Activated CD8-positive, alpha-beta memory T cell treated with anti-CD3 and anti-CD28 coated beads for 4 hours (primary cell): ENCODE results near the gene ADRB1.

Experiments
- DNase-seq, 2 donors: peaks; one replicate each; pipeline ENCODE4 v3.0.0-alpha.2; 2020; ENCODE audit warnings: low read depth in 2 of 2

Gene ADRB1

GRCh38 chr10:114057855-114058254 lies 14.2 kb downstream of the ADRB1 start:
- DNase-seq: no peak

- DNase-seq: no peak
These were observed 14.6 kb downstream of the ADRB1 start for GRCh38 chr10:114058297-114058696.

- no peak for DNase-seq
These were observed 15.9 kb downstream of the ADRB1 start for GRCh38 chr10:114059561-114059960.

- no peak for DNase-seq
These were observed 16.8 kb downstream of the ADRB1 start for GRCh38 chr10:114060456-114060855.

DNA sequence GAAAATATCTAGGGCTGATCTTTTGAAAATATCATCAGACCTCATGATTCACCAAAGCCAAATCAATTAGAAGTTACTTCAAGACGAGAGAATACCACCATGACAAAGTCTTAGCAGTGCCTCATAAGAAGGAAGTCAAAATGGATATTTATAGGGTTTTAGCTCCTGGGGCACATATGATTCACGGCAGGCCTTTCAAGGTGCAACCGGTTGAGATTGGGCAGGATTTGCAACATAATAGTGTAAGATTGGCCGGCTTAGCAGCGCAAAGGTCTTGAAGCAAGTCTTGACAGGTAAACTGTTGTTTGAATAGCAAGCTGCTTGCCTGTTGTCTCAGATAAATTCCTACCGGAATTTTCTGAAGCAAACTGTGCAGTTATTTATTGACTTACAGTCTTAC lies 17.5 kb downstream of the ADRB1 start:
- no peak for DNase-seq

DNA sequence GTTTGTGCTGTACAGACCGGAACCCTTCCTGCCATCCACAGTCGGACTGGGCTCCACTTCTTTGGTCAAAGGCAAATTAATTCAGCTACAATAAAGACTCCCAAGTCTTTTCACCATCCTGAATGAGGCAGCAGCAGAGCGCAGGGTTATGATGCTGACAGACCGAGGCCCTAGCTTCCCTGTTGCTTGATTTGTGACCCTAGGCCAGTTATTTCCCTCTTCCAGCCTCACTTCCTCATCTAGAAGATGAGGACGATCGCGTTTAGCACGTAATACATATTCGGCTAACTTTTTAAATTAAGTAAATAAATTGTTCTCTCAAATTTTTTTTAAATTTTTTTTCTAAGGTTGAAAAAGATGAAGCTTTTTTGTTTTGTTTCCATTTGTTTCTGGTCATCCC lies 18.1 kb downstream of the ADRB1 start:
- DNase-seq: no peak

DNA sequence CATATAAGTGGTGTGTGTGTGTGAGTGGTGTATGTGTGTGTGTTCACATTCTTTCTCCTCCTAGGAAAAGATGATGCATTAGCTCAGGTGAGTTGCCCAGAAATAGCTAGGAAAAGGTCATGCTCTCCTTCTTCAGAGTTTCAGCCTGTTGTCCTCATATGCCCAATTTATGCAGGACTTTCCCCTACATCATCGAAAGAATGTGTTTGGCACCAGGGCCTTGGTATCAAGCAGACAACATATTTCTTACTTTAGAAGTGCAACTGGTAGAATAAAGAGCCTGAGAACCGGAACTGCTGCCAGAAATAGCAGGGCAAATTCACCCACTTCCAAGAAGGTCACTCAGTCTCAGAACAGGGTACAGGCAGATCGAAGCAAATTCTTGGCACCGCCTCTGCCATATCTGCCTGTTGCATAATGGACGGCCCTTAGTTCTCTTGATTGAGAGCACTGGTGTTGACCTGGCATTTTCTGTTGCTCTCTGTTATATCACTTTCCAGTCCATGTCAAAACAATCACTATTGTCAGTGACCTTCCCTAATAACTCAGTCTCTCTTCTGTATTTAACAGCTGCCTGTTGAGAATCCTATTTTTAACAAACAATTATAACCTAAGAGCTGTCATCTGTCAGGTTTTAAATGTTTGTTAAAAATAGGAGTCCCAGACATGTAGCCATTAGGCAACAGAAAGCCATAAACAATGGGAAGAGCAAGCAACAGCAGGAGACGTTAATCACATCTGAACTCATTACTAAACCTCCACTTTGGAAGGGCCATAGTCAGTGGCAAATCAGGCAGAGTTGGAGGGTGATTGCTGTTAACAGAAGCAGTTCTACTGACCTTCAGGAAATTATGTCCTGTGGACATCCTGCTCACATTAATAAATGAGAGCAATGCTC lies 20.7 kb downstream of the ADRB1 start:
- no peak for DNase-seq

DNA sequence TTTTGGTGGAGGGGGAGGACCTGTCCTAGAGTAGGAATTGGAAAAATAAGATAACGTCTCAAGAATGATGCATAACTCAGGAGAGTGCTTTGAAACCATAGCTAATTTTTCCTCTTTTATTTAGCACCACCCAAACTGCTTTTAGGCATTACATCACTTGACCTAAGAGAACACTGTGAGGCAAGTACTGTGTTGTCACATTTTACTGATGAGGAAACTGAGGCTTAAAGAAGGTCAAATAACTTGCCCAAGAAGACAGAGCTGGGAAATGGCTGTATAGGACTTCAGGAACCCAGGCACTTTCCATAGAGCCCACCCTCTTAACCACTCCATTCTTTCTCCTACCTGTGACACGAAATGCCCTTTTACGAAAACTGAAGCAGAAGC lies 21.4 kb downstream of the ADRB1 start:
- DNase-seq: no peak

GRCh38 chr10:114068054-114068707 lies 24.5 kb downstream of the ADRB1 start:
- no peak for DNase-seq

DNA sequence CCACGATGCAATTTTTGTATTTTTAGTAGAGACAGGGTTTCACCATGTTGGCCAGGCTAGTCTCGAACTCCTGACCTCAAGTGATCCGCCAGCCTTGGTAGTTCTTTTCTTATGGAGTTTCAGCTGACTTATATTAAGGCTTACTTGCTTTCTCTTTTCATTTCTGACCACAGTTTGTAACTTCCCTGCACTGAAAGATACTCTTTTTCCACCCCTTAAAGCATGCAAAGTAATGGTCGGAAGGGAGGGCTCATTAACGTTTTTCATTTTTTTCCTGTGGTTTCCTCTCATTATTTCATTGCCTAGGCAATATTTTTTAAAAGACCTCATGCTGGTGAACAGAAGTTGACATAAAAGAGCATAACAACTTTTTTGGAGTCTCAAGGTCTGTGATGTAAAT lies 27.0 kb downstream of the ADRB1 start:
- DNase-seq: no peak

- no peak for DNase-seq
These were observed 27.5 kb downstream of the ADRB1 start for GRCh38 chr10:114071178-114071577.

DNA sequence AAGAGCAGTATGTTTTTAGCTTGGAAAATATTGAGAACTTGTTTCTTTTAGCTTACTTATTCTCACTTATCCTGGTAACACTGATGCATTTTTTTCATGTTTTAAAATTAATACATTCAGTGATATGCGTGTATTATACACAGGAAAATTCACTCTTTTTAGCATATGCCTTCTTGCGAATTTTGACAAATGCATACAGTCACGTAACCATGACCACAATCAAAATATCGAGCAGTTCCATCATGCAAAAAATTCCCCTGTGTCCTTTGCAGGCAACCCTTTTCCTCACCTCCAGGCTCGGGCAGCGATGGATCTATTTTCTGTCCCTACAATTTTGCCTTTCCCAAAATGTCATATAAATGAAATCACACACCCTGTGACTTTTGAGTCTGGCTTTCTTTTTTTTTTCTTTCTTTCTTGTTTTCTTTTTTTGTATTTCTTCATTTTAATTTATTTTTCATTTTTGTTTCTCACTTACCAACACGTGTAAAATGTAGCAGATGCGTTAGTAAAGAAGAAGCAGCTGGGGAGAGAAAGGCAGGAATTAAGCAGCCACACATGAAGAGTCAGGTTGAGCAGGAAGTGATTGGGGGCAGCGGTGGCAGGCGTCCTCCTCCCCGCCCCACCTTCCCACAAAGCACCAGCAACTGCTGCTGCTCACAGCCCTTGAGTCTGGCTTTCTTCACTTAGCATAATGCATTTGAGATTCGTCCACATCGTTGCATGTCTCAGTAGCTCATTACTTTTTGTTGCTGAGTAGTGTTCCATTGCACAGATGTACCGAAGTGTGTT lies 29.9 kb downstream of the ADRB1 start:
- DNase-seq: peak in 1 of 2 donors; percentile 6

- DNase-seq: no peak
These were observed 31.4 kb downstream of the ADRB1 start for GRCh38 chr10:114075093-114075492.

- DNase-seq: no peak
These were observed 33.7 kb downstream of the ADRB1 start for GRCh38 chr10:114077347-114077746.

DNA sequence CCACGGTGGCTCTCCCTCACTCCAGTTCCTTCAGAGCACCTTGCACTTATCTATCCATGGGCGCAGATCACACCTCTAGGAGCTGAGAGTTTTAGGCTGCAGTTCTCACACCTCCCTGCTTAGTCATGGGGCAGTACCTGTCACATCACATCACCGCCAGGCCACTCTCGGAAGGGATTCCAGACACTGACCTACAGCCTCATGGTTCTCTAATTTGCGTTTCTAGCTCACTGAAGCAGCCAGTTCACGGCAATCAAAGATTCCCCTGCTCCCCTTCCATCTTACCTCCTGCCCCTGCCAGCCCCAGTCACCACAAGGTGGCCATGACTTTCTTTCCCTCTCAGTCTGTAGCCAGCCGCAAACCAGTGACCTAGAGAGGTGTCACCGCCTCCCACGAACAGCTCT lies 34.2 kb downstream of the ADRB1 start:
- no peak for DNase-seq

- no peak for DNase-seq
These were observed 34.7 kb downstream of the ADRB1 start for GRCh38 chr10:114078346-114078745.

DNA sequence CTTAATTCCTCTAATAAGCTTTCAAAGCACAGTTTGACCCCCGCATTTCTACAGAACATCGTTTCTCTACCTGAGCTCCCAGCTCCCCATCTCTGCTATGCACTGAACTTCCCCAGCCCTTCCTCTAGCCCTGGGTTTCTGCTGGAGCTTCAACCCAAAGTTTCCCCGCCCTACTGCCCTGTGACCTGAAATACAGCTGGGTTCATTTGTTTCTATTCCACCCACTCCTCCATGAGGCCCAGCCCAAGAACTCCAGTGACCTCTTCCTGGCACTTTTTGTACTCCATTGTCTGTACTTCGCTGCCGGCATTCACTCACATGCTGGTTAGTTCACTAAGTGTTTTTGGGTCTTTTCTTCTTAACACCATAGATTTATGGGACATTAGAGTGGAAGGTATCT lies 35.8 kb downstream of the ADRB1 start:
- DNase-seq: no peak

- DNase-seq: no peak
These were observed 38.4 kb downstream of the ADRB1 start for GRCh38 chr10:114081911-114082583.

GRCh38 chr10:114083040-114083439 lies 39.4 kb downstream of the ADRB1 start:
- DNase-seq: no peak

GRCh38 chr10:114084215-114084614 lies 40.5 kb downstream of the ADRB1 start:
- no peak for DNase-seq

DNA sequence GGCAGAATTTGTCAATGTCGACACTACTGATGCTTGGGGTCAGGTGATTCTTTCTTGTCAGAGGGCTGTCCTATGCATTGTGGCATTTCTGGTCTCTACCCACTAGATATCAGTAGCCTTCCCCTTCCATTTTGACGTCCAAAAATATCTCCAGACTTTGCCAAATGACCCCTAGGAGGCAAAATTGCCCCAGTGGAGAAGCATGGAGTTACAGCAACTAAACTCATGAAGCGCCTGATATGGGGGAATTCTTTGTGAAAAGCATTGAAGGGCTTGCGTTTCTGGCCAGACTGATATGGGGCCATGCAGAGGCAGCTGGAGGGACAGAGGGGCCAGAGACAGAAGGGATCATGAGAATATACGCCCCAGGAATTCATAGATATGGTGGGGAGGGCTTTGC lies 43.6 kb downstream of the ADRB1 start:
- DNase-seq: no peak

GRCh38 chr10:114087655-114088054 lies 44.0 kb downstream of the ADRB1 start:
- no peak for DNase-seq
